HG03064 (cell line): ENCODE data around the gene MMGT1.
A peak's percentile ranks its signal among the peaks of the same experiment; 100 is the strongest.

Source experiments
- ATAC-seq: cut with Tn5 transposase; IDR thresholded peaks from one replicate; pipeline ENCODE4 v1.9.1; 2021; ENCODE audit warnings: low read depth; ENCODE audit not compliant: unreplicated experiment

MMGT1 gene

DNA sequence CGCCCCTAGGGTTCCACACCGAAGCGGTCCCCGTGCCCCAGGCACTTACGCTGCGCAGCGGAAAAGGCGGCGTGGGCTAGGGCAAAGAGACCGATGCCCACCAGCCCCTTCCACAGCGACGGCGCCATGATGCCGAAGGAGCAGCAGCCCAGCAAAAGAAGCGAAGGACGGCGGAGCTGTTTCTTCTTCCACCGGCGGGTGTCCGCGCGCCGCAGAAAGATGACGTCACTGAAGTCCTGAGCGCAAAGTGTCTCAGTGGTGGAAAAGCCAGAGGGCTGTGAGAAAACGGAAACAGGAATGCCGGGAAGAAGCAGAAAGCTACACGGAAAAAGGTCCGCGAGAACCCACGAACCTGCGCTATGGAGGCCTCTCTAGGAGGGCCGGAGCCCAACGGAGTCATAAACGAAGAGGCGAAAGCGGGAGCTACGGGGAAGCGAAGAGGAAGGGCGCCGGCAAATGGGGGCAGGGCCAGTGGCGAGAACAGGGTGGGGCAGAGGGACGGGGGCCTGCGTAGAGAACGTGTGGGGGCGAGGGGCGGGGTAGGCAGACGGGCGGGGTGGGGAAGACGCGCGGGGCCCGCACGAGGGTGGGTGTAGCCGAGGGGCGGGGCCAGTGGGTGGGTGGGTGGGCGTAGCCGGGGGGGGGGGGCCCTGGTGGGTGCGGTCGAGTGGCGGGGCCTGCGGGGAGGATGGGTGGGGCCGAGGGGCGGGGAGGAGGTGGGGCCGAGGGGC, at the start of gene MMGT1:
Gene MMGT1 (minus strand): TSS at position 441 of the 731 bp plus-strand sequence. CDS start 313 bp downstream, at position 128.
- peak; percentile 79 for ATAC-seq

DNA sequence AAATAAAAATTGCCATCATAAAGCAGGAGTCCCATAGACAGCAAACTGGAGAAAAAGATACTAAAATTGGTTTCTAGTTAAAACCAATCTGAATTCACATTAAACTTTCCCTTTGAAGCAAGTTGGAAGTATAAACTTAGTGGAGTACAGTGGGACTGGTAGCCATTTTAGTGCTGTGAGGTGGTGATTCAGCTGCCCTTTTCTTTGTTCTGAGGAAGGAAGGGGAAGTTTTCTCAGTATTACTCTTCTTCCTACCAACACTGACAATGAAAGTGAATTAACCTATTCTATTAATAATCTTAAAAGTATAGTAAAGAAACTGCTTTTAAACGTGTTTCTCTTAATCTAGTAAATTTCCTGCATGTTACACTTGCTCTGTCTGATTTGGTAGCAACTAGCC, 48.1 kb upstream of the MMGT1 start:
- ATAC-seq, result no peak

- peak; percentile 63 for ATAC-seq
Observed at GRCh38 chrX:136021160-136021559, 47.4 kb upstream of the MMGT1 start.

GRCh38 chrX:136019226-136019625, 45.4 kb upstream of the MMGT1 start:
- no peak for ATAC-seq

GRCh38 chrX:136016881-136017280, 43.1 kb upstream of the MMGT1 start:
- ATAC-seq, result no peak

DNA sequence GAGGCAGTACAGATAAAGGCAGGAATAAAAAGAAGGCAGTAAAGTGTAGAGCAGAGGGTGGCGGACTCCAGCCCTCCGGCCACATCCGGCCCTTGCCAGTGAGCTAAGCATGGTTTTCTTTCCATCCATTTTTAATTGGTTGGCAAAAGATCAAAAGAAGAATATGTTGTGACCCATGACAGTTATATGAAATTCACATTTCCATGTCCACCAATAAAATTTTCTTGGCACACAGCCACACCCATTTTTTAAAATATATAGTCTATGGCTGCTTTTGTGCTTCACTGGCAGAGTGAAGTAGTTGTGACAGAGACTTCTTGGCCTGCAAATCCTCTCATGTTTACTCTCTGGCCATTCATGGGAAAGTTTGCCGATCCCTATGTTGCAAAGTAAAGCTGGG, 41.2 kb upstream of the MMGT1 start:
- ATAC-seq, result no peak

DNA sequence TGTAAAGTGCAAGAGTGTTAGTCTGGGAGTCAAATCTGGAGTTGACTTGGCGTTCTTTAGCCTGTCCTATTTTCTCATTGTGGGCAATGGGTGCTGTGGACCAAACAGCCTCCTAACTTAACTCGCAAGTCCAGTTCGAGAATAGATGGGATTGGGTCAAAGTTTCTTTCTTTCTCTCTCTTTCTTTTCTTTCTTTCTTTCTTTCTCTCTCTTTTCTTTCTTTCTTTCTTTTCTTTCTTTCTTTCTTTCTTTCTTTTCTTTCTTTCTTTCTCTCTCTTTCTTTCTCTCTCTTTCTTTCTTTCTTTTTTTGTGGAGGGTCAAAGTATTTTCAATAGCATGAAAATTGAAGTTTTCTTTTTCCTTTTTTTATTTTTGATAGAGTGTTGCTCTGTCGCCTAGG, 14.5 kb upstream of the MMGT1 start:
- ATAC-seq, result no peak

DNA sequence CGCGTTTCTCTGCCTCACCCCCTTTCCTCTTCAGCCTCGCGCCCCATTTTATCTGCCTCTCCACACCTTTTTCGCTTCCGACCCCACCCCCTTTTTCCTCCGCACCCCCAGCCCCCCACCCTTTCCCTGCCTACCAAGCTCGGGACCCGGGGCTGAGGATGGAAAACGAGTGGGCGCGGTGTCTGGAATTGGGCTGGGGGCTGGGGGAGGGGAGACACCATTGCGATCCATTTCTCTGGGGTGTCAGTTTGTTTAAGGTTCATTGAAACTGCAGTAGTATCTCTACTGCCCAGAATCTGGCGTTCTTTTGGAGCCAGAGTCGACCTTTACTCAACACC, 12.2 kb upstream of the MMGT1 start:
- no peak for ATAC-seq

GRCh38 chrX:135985157-135985972, 11.6 kb upstream of the MMGT1 start, which contains the start of gene SLC9A6:
TSS of gene SLC9A6 (plus strand) at chrX:135985435. CDS start at chrX:135985659, 224 bp downstream.
- peak; percentile 88 for ATAC-seq

GRCh38 chrX:135984791-135985156, 11.0 kb upstream of the MMGT1 start:
- ATAC-seq, result no peak

DNA sequence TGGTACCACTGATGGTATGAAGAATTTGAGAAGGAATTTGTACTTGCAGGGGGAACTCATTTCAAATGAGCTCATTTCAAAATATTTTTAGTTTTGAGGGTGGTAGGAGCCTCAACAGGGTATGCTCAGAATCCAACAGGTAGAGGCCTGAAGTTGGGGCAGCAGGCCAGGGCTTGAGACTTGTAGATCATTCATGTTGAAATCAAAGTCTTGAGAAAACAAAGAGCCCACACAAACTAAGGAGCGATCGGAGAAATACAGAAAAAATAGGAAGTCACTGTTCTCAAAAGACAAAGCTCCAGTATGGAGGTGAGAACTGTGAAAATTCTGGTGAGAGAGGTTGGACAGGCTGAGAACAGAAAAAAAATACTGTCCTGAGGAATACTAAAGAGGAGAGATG, 10.5 kb upstream of the MMGT1 start:
- no peak for ATAC-seq

DNA sequence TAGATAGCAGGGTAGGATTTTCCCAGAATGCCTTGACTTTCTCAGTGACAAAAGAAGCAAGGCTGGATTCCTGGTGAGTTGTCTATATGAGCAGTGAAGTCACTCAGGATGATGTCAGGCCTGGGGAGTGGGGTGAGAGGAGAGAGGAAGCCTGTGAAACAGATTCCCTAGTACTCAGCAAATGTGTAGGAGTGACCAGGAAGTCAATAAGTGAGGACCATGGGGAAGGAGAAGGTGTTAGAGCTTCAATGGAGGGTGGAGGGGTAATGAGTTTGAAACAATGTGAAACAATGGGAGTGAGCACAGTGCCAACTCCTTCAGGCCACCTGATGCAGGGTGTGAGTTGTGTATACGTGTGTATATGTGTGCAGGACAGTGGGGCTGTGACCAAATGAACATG, 9.1 kb upstream of the MMGT1 start:
- ATAC-seq, result no peak

- no peak for ATAC-seq
Observed at GRCh38 chrX:135981668-135982067, 7.9 kb upstream of the MMGT1 start.

GRCh38 chrX:135981010-135981409, 7.2 kb upstream of the MMGT1 start:
- no peak for ATAC-seq

GRCh38 chrX:135977611-135978010, 3.8 kb upstream of the MMGT1 start:
- ATAC-seq, result no peak

DNA sequence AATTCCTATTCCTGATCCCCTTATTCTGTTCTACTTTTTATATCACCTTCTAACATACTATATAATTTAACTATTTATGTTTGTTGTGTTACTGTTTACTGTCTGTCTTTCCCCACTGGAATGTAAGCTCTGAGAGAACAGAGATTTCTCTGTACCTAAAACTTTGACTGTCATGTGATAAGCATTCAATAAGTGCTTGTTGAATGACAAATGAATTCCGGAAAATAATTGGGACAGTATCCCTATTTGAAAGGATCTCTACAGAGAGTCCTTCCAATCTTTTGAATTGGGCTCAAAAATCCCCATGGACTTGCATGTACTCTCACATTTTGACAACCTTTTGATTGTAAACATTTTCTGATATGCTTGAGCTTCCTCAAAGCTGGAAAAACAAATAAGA, 1.6 kb upstream of the MMGT1 start:
- no peak for ATAC-seq

- ATAC-seq, result no peak
Observed at GRCh38 chrX:135974279-135974856, 580 bp upstream of the MMGT1 start.

- ATAC-seq, result peak; percentile 14
Observed at GRCh38 chrX:135973025-135973547, 702 bp downstream of the MMGT1 start.

DNA sequence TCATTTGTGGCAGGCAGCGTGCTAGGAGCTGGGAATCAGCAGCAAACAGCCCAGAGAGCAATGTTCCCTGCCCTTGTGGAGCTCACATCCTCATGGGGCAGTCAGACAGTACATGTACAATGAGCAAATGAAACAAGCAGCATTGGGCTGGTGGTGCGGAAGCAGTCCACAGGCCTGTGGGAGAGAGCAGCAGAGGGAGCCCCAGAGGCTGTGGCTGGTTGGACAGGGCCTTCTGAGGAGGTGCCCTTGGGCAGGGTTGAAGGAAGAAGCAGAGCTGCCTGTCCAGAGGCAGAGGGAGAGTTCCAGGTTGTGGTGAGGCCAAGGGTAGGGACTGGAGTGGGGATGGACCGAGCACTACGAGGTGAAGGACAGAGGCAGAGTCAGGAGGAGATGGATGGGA, 22.5 kb downstream of the MMGT1 start:
- no peak for ATAC-seq

GRCh38 chrX:135944486-135944885, 29.3 kb downstream of the MMGT1 start:
- no peak for ATAC-seq
